A673 (cell line): ENCODE results near the gene ZNF644. TPM values are rescaled to one million over a fixed set of nuclear protein-coding genes. Genes with fewer than 3 reads are reported as not detected.

Experiments used
- BruUV-seq: library from RNA; stranded (reverse); fragments of 400-500 nt; replicated peaks from 2 replicates; lab custom pipeline; 2021; lab: Mats Ljungman, UMichigan
- CTCF ChIA-PET: fragments of 300-600 bp; sonication (Branson Sonifier 250); formaldehyde crosslinking; loops from one replicate; lab custom pipeline; 2022; ENCODE audit warnings: antibody characterized with exemption; lab: Charles Lee
- POLR2A ChIA-PET: fragments of 300-600 bp; sonication (Branson Sonifier 250); formaldehyde crosslinking; loops from one replicate; lab custom pipeline; 2022; ENCODE audit warnings: antibody characterized with exemption; ENCODE audit not compliant: low non-redundant PET; lab: Charles Lee
- DNase-seq: peaks from one replicate; pipeline ENCODE4 v3.0.0-alpha.2; 2015; ENCODE audit warnings: low spot score
- H3K27ac ChIP-seq: fragments of 200-600 bp; sonication (generic); 2 replicates; pipeline ENCODE4 v1.5.1; 2016; ENCODE audit warnings: mixed run types, low read depth, mild to moderate bottlenecking, mixed read lengths, antibody characterized with exemption, low read length; ENCODE audit not compliant: poor library complexity, severe bottlenecking
- H3K27me3 ChIP-seq: fragments of 200-600 bp; sonication (generic); replicated peaks from 2 replicates; pipeline ENCODE4 v1.6.1; 2017; ENCODE audit warnings: mixed run types, low read depth, mild to moderate bottlenecking, mixed read lengths, antibody characterized with exemption, low read length; ENCODE audit not compliant: insufficient read depth, poor library complexity
- H3K36me3 ChIP-seq: fragments of 200-600 bp; sonication (generic); 2 replicates; pipeline ENCODE4 v1.6.1; 2016; ENCODE audit warnings: mixed run types, mild to moderate bottlenecking, mixed read lengths, antibody characterized with exemption, low read length; ENCODE audit not compliant: insufficient read depth, poor library complexity, severe bottlenecking
- H3K4me1 ChIP-seq: fragments of 200-600 bp; sonication (generic); 2 replicates; pipeline ENCODE4 v1.6.1; 2017; ENCODE audit warnings: mixed run types, mild to moderate bottlenecking, mixed read lengths, antibody characterized with exemption, low read length; ENCODE audit not compliant: insufficient read depth, poor library complexity, severe bottlenecking
- H3K4me3 ChIP-seq: fragments of 200-600 bp; sonication (generic); 2 replicates; pipeline ENCODE4 v1.5.1; 2016; ENCODE audit warnings: low read depth, mixed run types, mild to moderate bottlenecking, mixed read lengths, low read length; ENCODE audit not compliant: poor library complexity, severe bottlenecking
- H3K9me3 ChIP-seq: fragments of 200-600 bp; sonication (generic); 2 replicates; pipeline ENCODE4 v1.6.1; 2016; ENCODE audit warnings: mixed run types, low read depth, mild to moderate bottlenecking, mixed read lengths, antibody characterized with exemption, low read length; ENCODE audit not compliant: poor library complexity, severe bottlenecking
- EZH2 ChIP-seq: fragments of 200-600 bp; sonication (generic); IDR thresholded peaks from 2 replicates; pipeline ENCODE4 v1.6.1; 2017; ENCODE audit warnings: borderline replicate concordance, low read depth, mild to moderate bottlenecking, mixed read lengths, antibody characterized with exemption, low read length; ENCODE audit not compliant: poor library complexity, severe bottlenecking
- intact Hi-C: fragments of 100-400 bp; cut with micrococcal nuclease; formaldehyde crosslinking; loops from one replicate; pipeline ENCODE4 v1.10.0; 2022; ENCODE audit not compliant: unreplicated experiment
- total RNA-seq: library from RNA; stranded (reverse); gene quantifications from 2 replicates; pipeline ENCODE4 v1.2.3, GENCODE V29; 2021
- TF ChIP-seq, protein P1 (sequence below): fragments of 300-800, 200-600 bp; sonication (generic); conservative IDR thresholded peaks from 2 replicates; pipeline ENCODE4 v1.5.1; 2017; ENCODE audit warnings: low read depth, mild to moderate bottlenecking, antibody characterized with exemption, low read length, moderate library complexity, mixed read lengths

The ZNF644 gene
- total RNA-seq, 1 experiment from 2014 or later = 80.4 TPM

DNA sequence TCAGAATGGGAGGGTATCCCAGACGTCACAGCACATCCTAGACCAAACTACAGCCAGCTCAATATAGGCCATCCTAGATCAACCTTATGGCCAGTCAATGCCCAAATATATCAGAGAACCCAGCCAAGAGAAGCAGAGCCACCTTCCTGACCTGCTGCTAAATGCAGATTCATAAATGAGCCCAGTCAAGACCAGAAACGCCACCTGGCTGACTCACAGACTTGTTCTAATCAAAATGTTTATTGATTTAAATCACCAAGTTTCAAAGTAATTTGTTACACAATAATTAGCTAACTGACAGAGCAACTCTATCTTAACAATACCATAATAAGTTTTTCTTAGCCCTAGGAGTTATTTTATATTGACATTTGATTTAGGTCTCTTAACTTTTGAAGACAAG, 28.6 kb downstream of the ZNF644 start:
- POLR2A ChIA-PET = no interaction called here
- intact Hi-C loops = no loop called here
- Histone ChIP-seq H3K36me3 (peaks cover 13% of the 10 kb centered on the region), H3K27ac (no peak overlapping the region), H3K4me1 (no peaks in the 10 kb centered on the region), H3K4me3 (no peak overlapping the region), H3K27me3 (no peaks in the 10 kb centered on the region), H3K9me3 (peaks cover 35% of the 10 kb centered on the region)
- no peak for DNase-seq
- CTCF ChIA-PET = no interaction called here
- TF ChIP-seq EZH2 = no peak
- TF ChIP-seq, protein P1, sequence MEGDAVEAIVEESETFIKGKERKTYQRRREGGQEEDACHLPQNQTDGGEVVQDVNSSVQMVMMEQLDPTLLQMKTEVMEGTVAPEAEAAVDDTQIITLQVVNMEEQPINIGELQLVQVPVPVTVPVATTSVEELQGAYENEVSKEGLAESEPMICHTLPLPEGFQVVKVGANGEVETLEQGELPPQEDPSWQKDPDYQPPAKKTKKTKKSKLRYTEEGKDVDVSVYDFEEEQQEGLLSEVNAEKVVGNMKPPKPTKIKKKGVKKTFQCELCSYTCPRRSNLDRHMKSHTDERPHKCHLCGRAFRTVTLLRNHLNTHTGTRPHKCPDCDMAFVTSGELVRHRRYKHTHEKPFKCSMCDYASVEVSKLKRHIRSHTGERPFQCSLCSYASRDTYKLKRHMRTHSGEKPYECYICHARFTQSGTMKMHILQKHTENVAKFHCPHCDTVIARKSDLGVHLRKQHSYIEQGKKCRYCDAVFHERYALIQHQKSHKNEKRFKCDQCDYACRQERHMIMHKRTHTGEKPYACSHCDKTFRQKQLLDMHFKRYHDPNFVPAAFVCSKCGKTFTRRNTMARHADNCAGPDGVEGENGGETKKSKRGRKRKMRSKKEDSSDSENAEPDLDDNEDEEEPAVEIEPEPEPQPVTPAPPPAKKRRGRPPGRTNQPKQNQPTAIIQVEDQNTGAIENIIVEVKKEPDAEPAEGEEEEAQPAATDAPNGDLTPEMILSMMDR = no peak
- no TSS peak for BruUV-seq

DNA sequence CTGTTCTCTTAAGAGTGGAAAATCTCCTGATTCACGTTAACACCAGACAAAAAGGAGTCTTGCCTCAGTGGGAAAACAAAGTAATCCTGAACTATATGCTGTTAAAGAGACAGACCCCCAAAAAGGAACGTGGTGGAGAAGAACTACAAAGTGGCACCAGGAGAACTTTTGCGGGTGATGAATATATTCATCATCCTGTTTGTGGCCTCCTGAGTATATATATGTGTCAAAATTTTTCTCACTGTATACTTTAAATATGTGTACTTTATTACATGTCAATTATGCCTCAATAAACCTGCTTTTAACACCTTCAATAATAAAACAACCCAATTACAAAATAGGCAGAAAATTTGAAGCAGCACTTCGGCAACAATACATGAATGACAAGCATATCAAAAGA, 31.1 kb downstream of the ZNF644 start:
- DNase-seq = no peak
- TF ChIP-seq, protein P1 = no peak
- TF ChIP-seq EZH2 = no peak
- Histone ChIP-seq H3K27me3 (no peaks in the 10 kb centered on the region), H3K27ac (no peak overlapping the region), H3K36me3 (peaks cover 19% of the 10 kb centered on the region), H3K9me3 (peaks cover 29% of the 10 kb centered on the region), H3K4me1 (no peaks in the 10 kb centered on the region), H3K4me3 (no peak overlapping the region)
- ChIA-PET POLR2A (no interaction called here), CTCF (no interaction called here)
- no TSS peak for BruUV-seq
- intact Hi-C loops = no loop called here

DNA sequence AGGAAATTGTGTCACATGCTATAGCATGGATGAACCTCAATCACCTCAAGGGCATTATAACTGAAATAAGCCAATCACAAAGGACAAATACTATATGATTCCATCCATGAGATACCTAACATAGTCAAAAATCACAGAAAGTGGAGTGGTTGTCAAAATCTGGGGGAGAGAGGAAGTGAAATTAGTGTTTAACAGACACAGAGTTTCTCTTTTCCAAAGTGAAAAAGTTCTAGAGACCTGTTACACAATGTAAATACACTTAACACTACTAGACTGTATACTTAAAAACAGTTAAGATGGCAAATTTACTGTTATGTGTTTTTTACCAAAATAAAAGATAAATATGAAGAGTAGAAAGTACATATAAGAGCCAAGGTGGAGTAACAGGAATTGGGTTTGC, 31.8 kb downstream of the ZNF644 start:
- peaks cover 21% of the 10 kb centered on the region for H3K9me3 ChIP-seq
- no peak for TF ChIP-seq EZH2
- TF ChIP-seq, protein P1 = no peak
- no TSS peak for BruUV-seq
- H3K4me1 ChIP-seq = no peaks in the 10 kb centered on the region
- ChIA-PET POLR2A (no interaction called here), CTCF (no interaction called here)
- peaks cover 19% of the 10 kb centered on the region for H3K36me3 ChIP-seq
- H3K27me3 ChIP-seq = no peaks in the 10 kb centered on the region
- H3K4me3 ChIP-seq = no peak overlapping the region
- DNase-seq = no peak
- H3K27ac ChIP-seq = no peak overlapping the region
- intact Hi-C loops = no loop called here
